ENCODE data around the gene ACTN1.
"Not testable (repeated sequence)": the region's sequence is repeated elsewhere in the genome, so short reads cannot be mapped to it uniquely, and the experiment has no call there.

The ACTN1 gene

DNA sequence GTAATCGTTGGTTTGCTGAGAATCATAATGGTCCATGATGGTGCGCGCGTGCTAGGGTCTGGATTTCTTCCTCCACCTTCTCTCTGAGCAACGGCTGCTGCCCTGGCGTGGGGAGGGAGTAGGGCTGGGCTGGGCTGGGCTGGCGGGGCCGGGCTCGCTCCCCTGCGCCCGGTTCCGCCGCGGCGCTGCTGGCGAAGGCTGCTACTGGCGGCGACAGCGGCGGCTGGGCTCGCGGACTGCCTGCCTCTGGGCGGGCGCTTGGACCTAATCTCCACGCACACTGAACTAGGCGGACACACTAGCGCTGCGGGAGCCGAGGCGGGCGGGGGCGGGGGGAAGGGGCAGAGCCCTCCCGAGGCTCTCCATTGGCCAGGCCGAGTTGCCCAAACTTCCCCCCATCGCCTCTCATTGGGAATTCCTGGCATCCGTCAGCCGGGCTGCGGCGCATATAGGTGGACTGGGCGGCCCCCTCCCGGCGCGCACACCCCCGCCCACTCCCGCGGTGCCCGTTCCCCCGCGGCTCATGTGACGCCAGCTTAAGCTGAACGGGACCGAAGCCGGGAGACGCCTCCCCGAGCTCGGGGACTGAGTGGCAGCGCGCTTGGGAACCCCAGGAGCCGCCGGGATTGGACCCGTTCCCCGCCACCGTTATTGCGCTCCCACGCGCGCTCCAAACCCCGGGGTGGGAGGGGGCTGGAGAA, at the start of gene ACTN1:
TSS of gene ACTN1 (minus strand) at position 282 of the 701 bp plus-strand sequence. CDS start at position 36, 246 bp downstream.
- peak; percentile 68 to 72 for DNase-seq

DNA sequence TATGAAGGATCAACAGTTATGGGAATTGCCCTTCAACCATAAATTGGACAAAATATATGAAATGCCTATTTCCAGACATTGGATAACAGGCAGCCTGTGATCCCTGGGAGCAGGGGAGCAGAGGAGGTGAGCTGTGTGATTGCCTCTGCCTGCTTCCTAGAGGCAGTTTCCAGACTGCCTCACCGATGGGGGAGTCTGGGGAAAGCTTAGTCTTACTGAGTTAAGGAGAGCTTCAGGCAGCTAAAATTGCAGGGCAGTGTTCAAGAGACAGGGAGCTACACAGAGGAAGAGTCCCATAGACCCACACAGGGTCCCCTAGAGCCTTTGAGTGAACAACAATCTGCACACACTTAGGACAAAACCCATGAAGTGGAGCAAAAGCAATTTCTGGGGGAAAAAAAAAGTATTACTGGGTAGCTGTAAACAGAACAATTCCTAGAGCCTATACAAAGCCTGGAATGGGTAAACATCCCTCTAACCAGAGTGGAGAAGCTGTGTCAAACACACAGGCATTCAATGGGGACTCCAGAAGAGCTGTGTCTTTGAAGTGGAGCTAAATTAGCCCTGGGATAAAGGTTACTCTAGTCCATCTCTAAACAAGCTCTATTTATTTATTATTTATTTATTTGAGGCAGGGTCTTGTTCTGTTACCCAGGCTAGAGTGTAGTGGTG, 48.3 kb upstream of the ACTN1 start:
- DNase-seq = no peak

DNA sequence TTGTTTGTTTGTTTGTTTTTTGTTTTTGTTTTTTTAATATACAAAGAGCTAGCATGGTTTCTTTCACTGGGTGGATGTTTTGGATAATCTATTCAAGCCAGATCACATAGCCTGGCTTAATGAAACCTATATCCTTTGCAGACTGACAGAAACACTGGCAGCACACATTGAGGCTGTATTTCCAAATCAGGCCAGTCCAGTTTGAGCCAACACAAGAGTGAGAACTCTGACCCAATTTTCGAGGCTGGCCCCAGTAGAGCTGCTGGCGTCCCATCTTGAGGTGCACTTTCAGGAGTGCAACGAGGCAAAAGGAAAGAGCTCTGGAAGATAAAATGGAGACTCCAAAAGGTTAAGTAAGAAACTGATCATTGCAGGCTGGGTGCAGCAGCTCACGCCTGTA, 43.9 kb upstream of the ACTN1 start:
- DNase-seq = no peak

DNA sequence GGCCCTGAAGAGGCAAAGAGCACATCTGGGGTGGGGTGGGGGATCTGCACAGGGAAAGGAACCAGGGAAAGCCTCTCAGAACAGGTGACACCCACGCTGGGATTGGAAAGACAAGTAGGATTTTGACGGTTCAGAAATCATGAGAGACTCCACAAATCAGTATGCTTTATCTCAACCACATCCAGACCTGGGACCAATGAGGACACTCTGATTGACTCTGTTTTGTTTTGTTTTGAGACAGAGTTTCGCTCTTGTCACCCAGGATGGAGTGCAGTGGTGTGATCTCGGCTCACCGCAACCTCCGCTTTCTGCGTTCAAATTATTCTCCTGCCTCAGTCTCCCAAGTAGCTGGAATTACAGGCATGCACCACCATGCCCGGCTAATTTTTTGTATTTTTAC, 43.0 kb upstream of the ACTN1 start:
- not testable (repeated sequence) for DNase-seq

DNA sequence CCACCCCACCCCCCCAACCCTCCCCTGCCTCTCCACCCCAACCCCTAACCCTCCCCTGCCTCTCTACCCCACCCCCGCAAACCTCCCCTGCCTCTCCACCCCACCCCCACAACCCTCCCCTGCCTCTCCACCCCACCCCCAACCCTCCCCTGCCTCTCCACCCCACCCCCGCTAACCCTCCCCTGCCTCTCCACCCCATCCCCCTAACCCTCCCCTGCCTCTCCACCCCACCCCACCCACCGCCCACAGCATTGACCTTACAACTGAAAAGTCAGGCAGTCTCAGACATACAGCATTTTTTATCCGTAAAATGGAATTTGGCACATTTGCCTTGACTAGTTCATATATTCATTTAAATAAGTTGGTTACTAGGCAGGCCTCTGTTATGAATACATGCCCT, 38.6 kb upstream of the ACTN1 start:
- no peak for DNase-seq

DNA sequence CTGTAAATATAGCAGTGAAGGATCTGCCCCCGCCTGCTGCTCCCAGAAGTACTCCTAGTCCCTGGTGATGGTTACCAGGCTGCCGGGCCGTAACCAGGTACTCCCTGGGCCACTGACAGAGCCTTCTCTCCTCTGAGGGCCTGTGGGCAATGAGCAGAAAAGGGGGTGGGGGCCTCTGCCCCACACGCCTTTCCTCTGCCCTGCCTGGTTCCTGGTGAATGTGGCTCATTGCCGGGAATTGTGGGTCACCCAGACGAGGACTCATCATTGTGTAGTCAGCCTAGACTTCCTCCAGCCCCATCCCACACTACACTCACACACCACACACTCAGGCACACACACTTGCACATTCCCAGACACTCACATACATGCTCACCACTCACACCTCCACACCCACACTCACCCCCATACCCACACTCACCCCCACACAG, 35.7 kb upstream of the ACTN1 start:
- peak in 1 of 2 experiments; percentile 9 for DNase-seq

DNA sequence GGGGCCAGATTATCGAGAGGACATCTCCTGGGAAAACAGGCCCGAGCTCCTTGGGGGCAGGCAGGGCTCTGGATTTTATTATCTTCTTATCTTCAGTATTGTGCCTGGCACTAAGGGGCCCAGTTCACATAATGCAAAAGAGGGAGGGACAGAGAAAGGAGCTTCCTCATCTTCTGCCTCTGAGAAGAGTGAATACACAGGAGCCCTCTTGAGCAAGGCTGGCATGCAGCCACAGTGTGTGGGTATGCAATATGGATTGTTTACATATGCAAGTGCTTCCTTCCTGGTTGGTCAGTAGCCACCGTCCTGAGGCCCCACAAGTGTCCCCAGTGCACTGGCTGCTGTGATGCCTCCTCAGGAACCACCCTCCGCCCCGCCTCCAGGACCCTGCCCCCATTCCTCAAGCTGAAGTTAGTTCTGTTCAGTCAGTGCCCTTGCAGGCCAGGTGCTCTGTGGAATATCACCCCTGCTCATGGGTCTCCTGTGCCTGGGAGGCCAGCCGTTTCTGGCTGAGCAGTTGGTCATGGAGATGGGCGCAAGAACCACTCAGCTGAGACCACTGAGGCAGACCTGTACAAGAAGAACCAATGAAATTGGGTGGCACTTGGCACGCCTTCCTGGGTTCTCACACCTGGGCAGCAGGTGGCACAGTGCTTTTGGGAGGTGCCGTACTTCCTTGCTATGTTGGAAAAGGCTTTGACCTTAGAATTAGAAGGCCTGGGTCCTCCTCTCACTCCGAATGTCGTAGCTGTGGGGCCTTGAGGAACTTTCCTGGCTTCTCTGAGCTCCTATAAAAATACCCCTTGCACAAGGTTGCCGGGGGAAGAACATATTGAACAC, 35.1 kb upstream of the ACTN1 start:
- no peak for DNase-seq

DNA sequence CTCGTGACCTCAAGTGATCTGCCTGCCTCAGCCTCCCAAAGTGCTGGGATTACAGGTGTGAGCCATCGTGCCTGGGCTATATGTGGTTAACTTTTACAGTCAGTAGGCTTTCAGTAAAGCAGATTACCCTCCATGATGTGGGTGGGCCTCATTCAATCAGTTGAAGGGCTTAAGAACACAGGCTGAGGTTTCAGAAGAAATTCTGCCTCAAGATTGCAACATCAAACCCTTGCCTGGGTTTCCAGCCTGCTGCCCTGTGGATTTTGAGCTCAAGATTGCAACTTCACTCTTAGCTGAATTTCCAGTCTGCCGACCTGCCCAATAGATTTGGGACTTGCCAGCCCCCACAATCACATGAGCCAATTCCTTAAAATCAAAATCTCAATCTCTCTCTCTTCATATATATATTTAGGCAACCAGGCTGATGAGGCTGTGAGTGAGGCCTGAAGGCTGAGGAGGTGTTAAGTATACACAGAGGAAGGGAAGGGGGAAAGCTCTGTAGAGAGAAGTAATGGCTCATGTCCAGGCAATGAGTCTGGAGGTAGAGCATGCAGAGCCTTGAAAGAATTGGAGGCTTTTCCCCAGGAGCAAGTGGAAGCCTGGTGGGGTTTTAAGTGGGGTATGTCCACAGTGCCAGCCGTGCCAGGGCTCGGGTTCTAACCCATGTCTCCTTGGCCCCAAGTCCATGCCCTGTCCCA, 33.3 kb upstream of the ACTN1 start:
- DNase-seq = no peak

DNA sequence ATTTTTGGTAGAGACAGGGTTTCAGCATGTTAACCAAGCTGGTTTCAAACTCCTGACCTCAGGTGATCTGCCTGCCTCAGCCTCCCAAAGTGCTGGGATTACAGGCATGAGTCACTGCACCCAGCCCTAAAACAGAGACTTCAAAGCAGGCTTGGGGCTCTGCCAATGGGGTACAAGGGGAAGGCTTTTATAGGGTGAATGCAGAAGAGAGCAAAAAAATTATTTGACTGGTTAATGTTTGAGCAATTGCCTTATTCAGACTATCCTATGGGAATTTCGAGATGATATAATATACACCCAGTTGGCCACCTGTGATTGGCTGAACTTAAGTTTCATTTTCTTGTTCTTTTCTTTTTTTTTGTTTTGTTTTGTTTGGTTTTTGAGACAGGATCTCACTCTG, 31.5 kb upstream of the ACTN1 start:
- peak in 1 of 2 experiments; percentile 24 for DNase-seq

DNA sequence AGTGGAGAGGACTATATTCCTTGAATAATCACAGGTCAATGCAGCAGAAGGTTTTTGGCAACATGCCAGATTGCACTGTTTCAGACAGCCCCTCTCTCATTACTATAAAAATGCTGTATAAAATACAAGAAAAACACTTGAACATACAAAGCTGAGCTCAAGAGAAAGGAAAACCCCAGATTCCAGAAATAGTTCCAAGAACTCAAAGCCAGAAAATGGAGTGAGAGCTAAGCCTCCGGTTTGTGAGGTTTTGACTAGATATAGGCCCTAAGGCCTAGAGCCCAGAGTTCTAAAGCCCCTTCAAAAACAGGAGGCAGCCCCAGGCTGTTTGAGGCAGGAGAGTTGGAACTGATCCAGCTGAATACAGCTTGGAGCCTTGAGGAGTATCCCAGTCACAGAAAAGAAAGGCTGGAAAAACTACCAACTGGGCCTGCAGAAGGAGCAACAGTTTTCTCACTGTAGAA, 29.4 kb upstream of the ACTN1 start:
- no peak for DNase-seq

DNA sequence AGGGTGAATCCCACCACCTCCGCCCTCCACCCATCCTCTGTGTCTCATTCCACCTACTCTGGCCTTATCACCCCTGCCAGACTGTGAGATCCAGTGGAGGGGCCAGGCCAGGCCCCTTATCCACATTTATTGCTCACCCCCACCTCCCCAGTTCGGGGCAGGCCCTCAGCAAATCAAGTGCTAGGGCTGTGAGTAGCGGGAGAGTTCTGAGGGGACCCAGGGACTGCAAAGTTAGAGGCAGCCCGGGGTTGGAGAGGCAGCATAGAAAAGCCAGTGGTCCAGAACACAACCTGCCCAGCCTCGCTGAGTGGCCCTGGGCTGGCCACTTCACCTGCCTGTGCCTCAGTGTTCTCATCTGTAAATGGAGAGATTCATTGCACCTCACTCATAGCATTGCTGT, 27.2 kb upstream of the ACTN1 start:
- no peak for DNase-seq

DNA sequence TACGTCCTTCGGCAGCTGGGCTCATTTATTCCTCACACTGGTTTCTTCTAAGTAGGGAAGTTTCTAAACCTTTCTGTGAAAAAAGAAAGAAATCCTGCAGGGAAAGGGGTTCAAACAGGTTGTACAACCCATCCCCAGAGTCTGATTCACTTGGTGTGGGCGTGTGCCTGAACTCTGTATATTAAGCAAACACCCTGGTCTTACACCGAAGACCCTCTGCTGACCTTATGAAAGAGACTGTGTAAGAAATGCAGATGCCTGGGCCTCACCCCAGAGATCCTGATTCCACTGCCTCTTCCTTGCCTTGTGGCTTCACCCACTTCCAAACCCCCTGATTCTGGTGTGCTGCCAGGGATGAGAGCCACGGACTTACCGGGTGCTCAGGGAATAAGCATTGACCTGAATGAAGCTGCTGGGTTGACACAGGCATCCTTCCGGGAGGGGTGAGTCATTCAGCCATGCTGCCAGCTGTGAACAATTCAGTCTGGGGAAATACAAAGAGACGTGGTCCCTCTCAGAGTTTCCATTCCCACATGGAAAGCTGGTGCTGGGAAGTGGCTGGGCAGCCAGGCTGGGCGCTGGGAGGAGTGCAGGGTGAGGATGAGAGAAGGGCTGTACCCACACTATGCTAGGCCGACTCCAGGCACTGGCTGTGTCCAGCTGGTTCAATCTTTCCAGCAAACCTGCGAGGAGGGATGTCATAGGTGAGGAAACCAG, 26.5 kb upstream of the ACTN1 start:
- no peak for DNase-seq

DNA sequence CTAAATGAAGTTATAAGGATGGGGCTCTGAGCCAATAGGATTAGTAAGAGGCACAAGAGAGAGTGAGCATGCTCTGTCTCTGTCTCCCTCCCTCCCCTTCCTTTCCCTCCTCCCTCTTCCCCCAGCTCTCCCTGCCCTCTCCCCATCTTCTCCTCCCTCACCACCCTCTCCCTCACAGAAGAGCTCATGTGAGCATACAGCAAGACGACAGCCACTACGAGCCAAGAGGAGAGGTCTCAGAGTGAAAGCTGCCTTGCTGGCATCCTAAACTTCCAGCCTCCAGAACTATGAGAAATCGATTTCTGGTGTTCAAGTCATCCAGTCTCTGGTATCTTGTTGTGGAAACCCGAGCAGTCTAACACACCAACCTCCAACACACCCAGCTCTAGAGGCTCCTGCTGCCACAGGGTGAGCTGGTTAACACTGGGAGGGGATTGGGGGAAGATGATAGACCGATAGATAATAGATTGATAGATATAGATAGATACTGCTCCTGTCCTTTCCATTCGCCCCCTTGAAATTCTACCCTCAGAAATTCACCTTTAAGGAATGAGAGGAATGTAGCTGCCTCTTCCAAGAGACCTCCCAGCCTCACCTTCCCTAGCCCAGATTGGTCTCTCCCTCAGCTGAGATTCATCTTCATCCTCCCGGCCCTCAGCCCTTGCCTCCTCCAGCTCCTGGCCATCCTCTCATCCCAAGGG, 25.8 kb upstream of the ACTN1 start:
- no peak for DNase-seq

DNA sequence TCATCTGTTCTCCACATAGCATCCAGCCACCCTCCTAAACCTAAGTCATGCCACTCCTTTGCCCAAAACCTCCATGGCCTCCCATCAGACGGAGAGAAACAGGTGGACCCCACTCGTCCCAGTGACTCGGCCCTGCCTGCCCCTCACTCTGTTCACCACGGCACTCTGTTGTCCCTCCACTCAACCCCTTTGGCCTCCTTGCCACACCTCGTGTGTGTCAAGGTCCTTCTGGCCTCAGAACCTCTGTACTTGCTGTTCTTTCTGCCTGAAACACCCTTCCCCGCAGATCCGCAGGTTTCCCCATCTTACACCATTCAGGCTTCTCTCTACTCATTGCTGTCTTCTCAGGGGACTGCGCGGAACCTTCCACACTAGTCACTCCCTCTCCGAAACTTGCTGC, 24.5 kb upstream of the ACTN1 start:
- no peak for DNase-seq

DNA sequence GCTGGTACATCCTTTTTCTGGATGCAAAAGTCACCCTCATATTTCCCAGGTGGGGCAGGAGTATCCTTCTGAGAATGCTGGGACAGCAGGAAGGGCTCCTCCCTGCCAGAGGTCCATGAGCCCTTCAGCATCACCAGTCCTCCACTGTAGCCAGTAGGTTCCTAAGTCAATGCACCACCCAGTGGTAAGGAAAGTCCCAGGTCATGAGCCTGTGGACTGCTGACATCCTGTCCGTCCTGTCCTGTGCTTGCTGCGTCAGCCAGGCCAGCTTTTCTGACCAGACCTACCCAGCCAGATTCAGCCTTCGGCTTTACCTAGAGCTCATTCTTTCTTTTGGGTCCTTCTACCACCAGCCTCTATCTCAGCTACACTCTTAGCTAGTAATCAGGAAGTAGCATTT, 23.0 kb upstream of the ACTN1 start:
- DNase-seq = no peak

DNA sequence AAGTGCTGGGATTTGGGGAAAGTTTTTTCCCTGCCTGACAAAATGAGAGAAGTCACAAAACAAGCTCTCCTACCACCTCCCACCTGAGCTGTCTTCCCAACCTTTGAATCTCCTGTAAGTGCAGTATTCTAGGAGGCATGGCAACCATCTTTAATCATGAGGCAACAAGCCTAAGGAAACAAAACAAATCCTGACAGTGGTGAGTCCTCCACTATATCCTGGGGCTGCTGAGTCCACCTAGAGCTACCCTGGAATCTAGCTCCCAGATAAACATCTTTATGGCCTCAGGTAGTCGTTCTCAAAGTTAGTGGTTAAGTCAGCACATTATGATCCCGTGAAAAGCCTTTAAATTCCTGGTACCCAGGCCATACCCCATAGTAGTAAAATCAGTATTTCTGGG, 22.3 kb upstream of the ACTN1 start:
- no peak for DNase-seq

DNA sequence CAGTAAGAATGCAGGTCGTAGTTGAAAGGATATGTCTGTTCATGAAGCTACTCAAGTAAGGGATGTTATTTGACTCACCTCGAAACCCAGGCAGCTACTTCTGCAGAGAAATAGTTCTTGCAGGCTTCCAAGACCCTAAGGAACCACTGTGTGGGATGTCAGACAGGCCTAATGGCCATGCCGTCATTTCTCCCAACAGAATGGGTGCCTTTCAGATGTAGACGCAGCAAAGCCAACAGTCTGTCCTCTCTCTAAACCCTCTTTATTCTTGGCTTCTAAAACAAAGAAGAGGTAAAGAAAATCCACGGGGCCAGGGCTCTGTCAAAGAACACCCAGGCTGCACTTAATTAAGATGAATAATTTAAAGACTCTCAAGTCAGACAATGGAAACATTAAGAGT, 19.0 kb upstream of the ACTN1 start:
- DNase-seq = no peak

DNA sequence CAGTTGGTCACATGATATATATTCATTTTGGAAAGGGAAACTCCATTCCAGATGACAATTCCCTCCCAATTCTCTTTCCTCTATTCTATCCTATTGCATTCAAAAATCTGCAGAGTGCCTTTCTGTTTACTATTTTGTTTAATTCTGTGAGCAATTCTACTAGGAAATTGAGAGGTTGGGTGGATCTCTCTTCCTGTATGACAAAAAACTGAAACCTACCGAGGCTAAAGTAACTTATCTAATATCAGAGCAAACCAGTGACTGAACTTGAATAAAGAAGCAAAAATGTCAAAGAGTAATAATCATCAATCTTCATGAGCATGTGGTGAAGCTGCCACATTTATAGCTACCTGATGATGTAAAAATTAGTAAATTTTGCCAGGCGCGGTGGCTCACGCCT, 16.6 kb upstream of the ACTN1 start:
- DNase-seq = no peak

DNA sequence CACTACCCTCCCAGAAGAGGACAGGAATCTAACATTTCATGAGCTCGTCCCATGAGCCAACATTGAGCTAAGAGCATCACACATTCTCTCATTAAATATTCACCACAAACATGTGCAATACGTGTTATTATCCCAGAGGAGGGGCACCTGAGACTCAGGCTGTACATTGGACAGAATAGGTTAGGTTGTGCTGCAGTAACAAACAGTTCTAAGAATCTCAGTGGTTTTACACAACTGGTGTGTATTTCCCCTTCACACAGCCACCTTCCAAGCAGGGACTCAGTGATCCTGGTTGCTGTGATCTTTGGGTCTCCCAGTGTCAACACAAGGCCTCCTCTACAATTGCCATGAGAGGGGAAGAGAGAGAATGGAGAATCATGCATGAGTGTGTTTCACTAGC, 15.0 kb upstream of the ACTN1 start:
- DNase-seq = no peak

DNA sequence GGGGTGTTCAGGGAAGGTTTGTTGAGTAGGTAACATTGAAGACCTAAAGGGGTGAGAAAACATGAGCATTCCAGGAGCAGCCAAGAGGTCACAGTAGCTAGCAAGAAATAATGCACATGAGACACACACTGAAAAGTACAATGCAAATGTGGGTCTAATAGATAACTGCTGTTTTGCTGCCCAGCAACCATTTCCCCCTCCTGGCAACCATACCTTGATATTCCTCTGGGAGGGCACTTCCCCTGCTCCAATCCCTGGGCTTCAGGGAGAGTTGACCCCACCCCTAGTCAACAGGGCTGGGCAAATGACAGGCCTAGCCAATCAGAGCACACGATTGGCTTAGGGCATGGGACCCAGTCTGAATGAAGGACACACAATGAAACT, 8.5 kb upstream of the ACTN1 start:
- DNase-seq = no peak

DNA sequence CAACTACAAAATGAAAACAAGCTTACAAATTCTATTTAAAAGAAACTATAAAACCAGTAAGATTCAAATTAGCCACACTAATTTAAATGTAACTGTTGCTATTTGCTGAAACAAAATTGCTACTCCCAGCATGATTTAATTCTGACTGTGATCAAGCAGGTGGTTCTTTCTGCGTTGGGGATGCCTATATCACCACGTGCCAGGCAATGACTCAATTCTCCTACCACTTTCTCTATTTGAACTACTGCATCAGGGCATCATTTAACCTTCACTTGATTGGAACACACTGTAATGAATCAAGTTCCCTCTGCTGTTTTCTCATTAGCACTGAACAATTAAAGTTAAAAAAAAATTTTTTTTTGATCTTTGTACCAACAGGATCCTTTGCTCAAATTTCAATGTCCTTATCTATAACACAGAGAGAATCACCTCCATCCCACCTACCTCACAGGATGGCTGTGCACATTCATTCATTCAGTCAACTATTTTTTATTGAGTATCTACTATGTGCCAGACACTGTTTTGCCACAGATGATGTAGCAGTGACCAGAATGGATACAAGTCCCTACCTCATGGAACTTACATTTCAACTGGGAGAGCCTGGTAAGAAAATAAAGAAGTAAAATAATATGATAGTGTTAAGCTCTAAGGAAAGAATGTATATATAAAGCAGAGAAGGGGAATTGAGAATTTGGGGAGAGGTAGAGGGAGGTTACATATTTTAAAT, 8.0 kb upstream of the ACTN1 start:
- DNase-seq = peak in 1 of 2 experiments; percentile 39

All from stimulated activated CD4-positive, alpha-beta T cell treated with anti-CD3 and anti-CD28 coated beads, Interleukin-4, amount 100 ng/mL, for 4 hours (primary cell).